ENCODE measurements around the gene NDRG2. TPM values are rescaled to one million over a fixed set of nuclear protein-coding genes. Genes with fewer than 3 reads are reported as not detected.
A peak's percentile ranks its signal among the peaks of the same experiment; 100 is the strongest.

NDRG2 gene
- total RNA-seq, 2 donors from 2014 or later = 136 to 171 TPM

GRCh38 chr14:21018286-21018685 lies 6.6 kb downstream of the NDRG2 start:
- Histone ChIP-seq H3K9ac (ENCODE audit: low read depth in 2 of 2, low read length in 2 of 2) (no peak overlapping the region), H3K36me3 (peaks cover 4% of the 10 kb centered on the region), H3K4me3 (no peak overlapping the region), H3K9me3 (no peaks in the 10 kb centered on the region), H3K4me1 (no peaks in the 10 kb centered on the region), H3K27ac (no peak overlapping the region), H3K27me3 (no peaks in the 10 kb centered on the region)
- DNase-seq = no peak
- intact Hi-C loops (cut with DNase I) = loop anchor here (5.0 kb wide), 1 partner anchor 74 kb away; no protein-coding TSS in a partner anchor
- TF ChIP-seq CTCF (IDR thresholded peaks at IDR 0.05) = no peak

GRCh38 chr14:21017528-21018245 lies 7.2 kb downstream of the NDRG2 start:
- intact Hi-C loops (cut with DNase I) = loop anchor here (5.0 kb wide), 1 partner anchor 75 kb away; no protein-coding TSS in a partner anchor
- DNase-seq = no peak

GRCh38 chr14:21016413-21017190 lies 8.3 kb downstream of the NDRG2 start:
- no peak overlapping the region for H3K27ac ChIP-seq
- TF ChIP-seq CTCF (IDR thresholded peaks at IDR 0.05) = no peak

More at GRCh38 chr14:21017528-21018245, 7.2 kb downstream of the NDRG2 start:
- H3K4me1 ChIP-seq = no peaks in the 10 kb centered on the region
- no peak overlapping the region for H3K9ac ChIP-seq (ENCODE audit: low read depth in 2 of 2, low read length in 2 of 2)
- TF ChIP-seq CTCF (IDR thresholded peaks at IDR 0.05) = no peak
- H3K27ac ChIP-seq = no peak overlapping the region
- H3K4me3 ChIP-seq = no peak overlapping the region
- no peaks in the 10 kb centered on the region for H3K9me3 ChIP-seq
- H3K27me3 ChIP-seq = no peaks in the 10 kb centered on the region
- peaks cover 4% of the 10 kb centered on the region for H3K36me3 ChIP-seq

GRCh38 chr14:21015312-21015711 lies 9.5 kb downstream of the NDRG2 start:
- no peaks in the 10 kb centered on the region for H3K27me3 ChIP-seq
- no peak overlapping the region for H3K27ac ChIP-seq
- intact Hi-C loops (cut with DNase I) = loop anchor here (2.0 to 5.0 kb wide), 2 partner anchors 25 to 77 kb away; no protein-coding TSS in a partner anchor
- H3K4me3 ChIP-seq = no peak overlapping the region
- H3K9ac ChIP-seq (ENCODE audit: low read depth in 2 of 2, low read length in 2 of 2) = no peak overlapping the region
- H3K36me3 ChIP-seq = peaks cover 4% of the 10 kb centered on the region
- TF ChIP-seq CTCF (IDR thresholded peaks at IDR 0.05) = no peak
- no peaks in the 10 kb centered on the region for H3K4me1 ChIP-seq
- DNase-seq = no peak
- H3K9me3 ChIP-seq = no peaks in the 10 kb centered on the region

More at GRCh38 chr14:21016413-21017190, 8.3 kb downstream of the NDRG2 start:
- no peaks in the 10 kb centered on the region for H3K27me3 ChIP-seq
- intact Hi-C loops (cut with DNase I) = loop anchor here (5.0 kb wide), 1 partner anchor 76 kb away; no protein-coding TSS in a partner anchor
- no peaks in the 10 kb centered on the region for H3K9me3 ChIP-seq
- H3K9ac ChIP-seq (ENCODE audit: low read depth in 2 of 2, low read length in 2 of 2) = no peak overlapping the region
- no peak overlapping the region for H3K4me3 ChIP-seq
- peaks cover 4% of the 10 kb centered on the region for H3K36me3 ChIP-seq
- no peak for DNase-seq
- no peaks in the 10 kb centered on the region for H3K4me1 ChIP-seq

GRCh38 chr14:21014761-21015190 lies 10.1 kb downstream of the NDRG2 start:
- TF ChIP-seq CTCF (IDR thresholded peaks at IDR 0.05) = peak; percentile 86
- Histone ChIP-seq H3K27ac (no peak overlapping the region), H3K9me3 (no peaks in the 10 kb centered on the region), H3K9ac (ENCODE audit: low read depth in 2 of 2, low read length in 2 of 2) (no peak overlapping the region), H3K4me3 (no peak overlapping the region), H3K36me3 (peaks cover 4% of the 10 kb centered on the region), H3K27me3 (no peaks in the 10 kb centered on the region), H3K4me1 (no peaks in the 10 kb centered on the region)
- peak; percentile 95 for DNase-seq
- intact Hi-C loops (cut with DNase I) = loop anchor here (2.0 to 5.0 kb wide), 2 partner anchors 26 to 78 kb away; no protein-coding TSS in a partner anchor
